ENCODE data around the gene GPR135.

- TF ChIP-seq MXI1 (IDR thresholded peaks at IDR 0.05; ENCODE audit: low read depth, low read length) (no peak), CHD2 (IDR thresholded peaks at IDR 0.05; ENCODE audit: low read length, partially characterized antibody) (no peak), REST (IDR thresholded peaks at IDR 0.05; ENCODE audit: low read depth, low read length) (no peak), TAF1 (IDR thresholded peaks at IDR 0.05; ENCODE audit: borderline replicate concordance, low read depth, low read length) (no peak; the same call in 1 of the 2 replicates)
Measured at GRCh38 chr14:59484639-59485175, 19.5 kb upstream of the GPR135 start.

Data from SK-N-SH (cell line).